AML-193 (cell line): ENCODE measurements around the gene LY6G5B.
A peak's percentile ranks its signal among the peaks of the same experiment; 100 is the strongest.

Source experiments
- DNase-seq, 2 experiments: peaks; one replicate each; lab custom pipeline; 2025; lab: John Stamatoyannopoulos, UW

LY6G5B gene

GRCh38 chr6:31641370-31641769 is 28.4 kb upstream of the LY6G5B start:
- no peak for DNase-seq

- no peak for DNase-seq
These were observed 26.8 kb upstream of the LY6G5B start for GRCh38 chr6:31642798-31643570.

DNA sequence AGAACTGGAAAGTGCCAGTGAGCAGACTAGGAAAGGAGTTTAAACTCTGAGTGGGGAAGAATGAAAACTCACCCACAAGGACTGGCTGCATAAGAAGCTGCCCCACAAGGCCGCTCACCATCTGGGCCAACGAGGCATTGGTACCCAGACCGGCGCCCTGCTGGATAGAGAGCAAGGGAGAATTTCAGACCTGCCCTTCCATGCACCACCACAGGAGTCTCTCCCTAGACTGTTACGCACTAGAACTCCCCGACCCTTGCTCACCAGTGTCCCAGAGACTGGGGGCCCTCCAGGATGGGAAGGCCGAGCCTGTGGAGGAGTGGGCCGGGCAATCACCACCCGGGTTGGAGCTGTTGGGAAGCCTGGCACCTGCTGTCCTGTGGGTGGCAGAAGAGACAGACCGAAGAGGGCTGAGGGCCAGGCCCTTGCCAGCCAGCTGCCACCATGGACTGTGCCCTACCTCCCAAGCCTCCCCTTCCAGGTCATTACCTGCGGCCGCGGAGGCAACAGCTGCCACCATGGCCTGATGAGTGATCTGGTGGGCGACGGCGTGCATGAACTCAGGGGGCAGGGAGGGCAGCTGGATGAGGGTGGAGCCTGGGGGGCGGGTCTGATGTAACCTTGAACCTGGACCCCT is 25.8 kb upstream of the LY6G5B start:
- no peak for DNase-seq

DNA sequence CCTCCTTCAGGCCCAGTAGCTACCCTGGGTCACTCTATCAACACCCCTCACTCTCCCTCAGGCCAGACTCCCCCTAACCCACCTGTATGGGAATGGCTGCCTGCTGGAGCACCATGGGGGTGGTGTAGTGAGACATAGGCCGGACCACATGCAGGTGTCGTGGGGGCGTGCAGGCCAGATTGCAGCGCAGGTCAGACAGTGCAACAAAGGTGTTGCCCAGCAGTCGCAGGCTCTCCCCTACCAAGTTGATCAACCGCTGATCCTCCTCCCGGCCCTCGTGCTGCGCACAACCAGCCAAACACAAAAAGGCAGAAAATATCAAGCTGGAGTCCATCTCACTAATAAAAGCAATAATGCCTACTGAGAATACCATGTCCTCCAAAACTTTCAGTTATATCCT is 24.5 kb upstream of the LY6G5B start:
- no peak for DNase-seq

- peak; percentile 73 to 76 for DNase-seq
These were observed 18.1 kb upstream of the LY6G5B start for GRCh38 chr6:31651602-31652191.

DNA sequence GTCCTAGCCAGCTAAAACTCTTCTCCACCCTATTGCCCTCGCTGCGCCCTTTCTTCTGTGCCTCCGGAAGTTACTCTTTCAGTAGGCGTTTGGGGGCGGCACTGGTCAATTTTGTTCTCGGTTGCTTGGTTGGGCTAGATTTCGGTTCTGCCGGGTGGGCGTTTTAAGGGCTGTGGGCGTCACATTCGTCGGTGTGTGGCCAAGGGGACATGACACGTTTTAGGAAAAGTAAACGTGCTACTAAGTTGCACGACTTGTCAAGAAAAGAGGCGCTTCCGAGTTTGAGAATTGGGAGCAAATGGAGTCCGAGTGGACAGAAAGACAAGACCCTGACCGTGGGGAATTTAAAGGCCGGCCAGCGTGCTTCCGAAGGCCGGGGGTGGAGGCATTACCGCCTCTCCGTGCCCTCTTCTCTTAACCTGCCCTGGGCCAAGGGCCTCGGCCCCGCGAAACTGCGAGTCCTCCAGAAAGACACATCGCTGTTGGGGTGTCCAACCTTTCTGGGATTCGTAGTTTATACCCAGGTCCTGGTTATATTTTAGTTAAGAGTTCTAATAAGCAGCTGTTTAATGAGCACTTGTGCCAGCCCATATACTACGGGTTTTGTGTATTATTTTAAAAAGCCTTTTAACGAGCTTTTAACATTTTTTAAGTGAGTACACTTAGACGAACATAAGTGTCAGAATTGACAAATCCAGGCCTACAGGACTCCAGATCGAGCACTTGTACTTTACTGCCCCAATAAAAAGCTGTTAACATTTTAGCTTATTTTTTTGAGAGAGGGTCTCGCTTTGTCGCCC is 16.7 kb upstream of the LY6G5B start:
- peak; percentile 99 to 100 for DNase-seq

DNA sequence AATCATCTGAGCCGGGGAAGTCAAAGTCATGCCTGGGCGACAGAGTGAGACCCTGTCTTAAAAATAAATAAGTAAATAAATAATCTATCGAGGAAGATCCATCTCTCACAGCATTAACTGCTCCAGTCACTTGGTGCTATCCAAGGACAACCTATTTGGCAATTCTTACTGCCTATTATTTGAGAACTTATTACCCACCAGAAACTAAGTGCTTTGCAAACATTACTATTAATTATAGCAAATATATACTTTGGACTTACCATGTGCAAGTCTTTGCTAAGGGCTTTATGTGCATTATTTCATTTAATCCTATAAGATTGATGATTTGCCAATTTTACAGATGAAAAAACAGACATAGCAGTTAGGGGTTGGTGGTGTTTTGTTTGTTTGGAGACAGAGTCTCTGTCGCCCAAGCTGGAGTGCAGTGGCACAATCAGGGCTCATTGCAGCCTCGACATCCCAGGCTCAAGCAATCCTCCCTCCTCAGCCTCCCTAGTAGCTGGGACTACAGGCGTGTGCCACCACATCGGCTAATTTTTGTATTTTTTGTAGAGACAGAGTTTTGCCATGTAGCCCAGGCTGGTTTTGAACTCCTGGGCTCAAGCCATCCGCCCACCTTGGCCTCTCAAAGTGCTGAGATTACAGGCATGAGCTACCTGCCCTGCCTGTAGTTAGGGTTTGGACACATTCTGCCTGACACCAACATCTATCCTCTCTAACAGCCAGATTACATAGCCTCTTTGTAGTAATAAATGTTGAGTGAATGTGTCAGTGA is 15.0 kb upstream of the LY6G5B start:
- DNase-seq = no peak

DNA sequence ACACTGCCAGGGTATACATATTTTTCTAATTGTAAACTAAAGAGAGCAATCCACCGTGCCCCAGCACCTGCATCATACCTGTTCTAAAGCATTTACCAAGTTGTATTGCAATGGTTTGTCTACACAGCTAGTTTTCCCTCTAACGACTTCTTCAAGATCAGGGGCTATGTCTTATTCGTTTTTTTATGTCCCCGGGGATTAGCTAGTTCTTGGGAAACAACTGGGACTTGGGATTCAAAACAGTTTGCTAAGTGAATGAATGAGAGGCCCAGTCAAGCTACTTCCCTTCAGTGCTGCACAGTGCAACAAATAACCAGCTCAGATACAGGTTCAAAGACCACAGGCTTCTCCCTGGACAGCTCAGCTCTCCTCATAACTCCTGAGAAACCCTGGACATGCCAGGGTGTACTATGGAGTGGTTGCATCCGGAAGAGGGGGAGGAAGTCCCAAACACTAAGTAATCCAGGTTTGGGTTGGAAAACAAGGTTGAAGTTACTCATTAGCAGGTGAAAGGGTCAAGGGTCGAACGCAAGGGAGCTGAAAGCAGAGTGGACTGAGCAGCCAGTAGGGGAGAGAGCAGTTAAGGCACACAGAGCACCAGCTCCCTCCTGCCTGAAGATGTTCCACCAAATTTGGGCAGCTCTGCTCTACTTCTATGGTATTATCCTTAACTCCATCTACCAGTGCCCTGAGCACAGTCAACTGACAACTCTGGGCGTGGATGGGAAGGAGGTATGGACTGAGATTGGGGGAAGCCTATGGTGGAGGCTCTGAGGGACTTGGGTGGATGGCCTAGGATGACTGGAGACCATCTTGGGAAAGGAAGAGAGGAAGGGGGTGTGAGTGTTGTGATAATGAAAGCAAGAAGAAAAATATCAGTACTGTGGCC is 14.2 kb upstream of the LY6G5B start, which contains the start of gene APOM:
Gene APOM (plus strand): TSS at position 546 of the 889 bp plus-strand sequence. CDS start 73 bp downstream, at position 619.
- no peak for DNase-seq

DNA sequence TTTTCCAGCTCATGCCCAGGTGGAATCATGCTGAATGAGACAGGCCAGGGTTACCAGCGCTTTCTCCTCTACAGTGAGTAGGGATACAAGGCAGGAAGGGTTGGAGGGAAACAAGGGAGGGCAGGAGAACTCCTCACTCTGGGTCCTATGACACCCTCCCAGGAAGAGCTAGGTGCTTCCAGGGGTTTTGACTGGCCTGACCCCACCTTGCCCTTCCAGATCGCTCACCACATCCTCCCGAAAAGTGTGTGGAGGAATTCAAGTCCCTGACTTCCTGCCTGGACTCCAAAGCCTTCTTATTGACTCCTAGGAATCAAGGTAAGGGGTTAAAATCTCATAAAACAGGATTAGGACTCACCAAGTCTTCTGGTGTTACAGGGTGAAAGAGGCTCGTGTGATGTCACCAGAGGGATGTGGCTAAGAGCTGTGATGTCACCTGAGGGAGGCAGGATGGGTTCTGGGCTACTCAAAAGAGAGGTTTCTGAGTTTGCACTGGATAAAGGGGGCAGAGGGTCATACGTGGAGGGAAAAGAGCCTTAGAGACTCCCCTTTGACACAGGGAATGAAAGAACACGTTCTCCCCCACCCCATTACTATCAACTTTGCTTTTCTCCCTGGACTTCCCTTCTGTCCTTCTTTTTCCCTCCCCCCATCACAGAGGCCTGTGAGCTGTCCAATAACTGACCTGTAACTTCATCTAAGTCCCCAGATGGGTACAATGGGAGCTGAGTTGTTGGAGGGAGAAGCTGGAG is 12.2 kb upstream of the LY6G5B start:
- no peak for DNase-seq

DNA sequence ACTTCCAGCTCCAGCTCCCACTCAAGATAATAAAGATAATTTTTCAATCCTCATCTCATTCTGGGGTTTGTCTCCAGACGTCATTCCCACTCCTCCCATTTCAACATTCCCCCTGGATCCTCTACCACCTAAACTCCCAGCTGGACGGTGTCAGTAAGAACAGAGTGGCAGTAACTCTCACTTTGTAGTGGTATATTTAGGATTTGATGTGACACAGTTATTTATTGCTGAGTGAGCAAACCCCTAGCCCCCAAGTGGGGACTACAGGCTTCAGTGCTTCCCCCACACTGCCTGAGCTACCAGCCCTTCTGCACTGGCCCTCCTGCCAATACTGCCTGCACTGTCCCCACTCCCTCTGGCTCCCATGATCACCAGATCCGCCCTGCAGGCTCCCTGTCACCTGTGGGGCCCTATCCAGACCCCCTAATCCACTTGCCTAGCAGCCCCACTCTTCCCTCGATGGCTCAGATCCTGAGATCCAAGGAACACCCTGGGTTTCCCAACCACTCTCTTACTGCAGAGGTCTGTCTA is 11.6 kb upstream of the LY6G5B start:
- no peak for DNase-seq

GRCh38 chr6:31658983-31659648 is 10.7 kb upstream of the LY6G5B start:
- DNase-seq = no peak

DNA sequence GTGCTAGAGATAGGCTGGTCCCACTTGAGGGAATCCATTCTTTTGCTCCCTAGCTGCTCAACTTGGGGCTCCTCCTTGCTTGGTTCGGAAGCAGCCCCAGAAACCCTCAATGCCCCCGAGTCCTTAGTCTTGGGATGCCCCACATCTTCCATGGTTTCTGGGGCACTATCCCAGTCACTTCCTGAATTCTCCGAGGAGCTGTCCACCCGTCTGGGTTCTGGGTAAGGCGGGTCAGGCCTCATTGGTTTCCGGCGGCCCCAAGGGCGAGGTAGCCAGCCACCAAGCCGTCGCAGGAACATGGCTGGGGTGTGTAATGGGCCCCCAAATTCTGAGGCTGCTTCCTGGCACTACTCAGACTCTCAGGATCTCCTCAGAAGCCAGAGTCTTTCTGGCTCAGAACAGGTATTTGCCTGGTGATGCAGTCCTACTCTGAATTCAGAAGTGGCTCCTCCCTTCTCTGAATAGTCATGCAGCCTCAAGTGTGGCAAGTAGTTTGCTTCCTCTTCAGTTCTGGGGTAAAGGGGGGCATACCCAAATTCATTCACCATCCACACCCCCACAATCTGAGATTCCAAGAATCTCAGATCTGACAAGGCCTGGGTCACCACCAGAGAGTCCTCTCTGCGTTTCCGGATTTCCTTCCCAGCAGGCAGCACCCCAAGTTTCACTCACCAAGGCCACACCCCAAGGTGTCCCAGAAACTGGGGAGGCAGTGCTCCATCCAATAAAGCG is 10.0 kb upstream of the LY6G5B start:
- DNase-seq = peak; percentile 49 to 53

DNA sequence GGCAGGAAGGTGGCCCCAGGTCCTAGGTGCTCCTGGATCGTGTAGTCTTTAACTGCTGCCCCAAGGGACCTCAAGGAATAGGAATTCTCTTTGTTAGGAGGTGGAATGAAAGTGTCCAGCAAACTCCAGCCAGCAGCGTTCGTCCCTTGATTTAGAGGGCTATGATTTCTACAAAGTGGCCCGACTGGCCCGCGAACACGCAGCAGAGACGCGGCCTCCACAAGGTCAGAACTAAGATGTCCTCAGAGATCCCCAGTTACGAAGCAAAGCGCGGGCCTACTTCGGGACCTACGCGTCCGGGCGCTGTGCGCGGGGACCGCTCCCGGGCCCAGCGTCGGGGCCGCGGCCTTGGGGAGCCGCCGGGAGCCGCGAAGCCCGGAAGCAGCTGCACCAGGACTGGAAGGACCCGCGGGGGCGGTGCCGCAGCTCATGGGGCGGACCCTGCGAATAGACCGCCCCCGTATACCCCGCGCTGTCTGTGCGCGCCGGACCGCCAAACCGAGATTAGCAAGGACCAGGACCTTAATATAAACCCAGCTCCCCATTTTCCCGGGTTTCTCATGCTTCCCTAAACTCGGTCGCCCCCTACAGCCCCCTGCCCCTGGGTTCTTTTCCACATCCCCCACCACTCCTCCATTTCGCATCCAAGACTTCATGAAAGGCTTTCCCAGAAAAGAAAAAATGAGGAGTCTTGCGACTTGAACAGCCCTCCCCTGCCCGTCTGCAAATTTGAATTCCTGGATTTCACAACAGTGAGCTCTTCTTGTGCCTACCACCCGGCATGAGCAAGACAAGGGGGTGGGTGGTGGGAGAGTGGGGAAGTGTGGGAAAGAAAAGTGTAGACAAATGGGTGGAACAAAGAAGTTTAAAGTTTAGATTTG is 9.2 kb upstream of the LY6G5B start, which contains the start of gene C6orf47:
Gene C6orf47 (minus strand): TSS at position 398 of the 881 bp plus-strand sequence. CDS start 831 bp downstream, outside the sequence.
- DNase-seq = peak; percentile 61 to 67

DNA sequence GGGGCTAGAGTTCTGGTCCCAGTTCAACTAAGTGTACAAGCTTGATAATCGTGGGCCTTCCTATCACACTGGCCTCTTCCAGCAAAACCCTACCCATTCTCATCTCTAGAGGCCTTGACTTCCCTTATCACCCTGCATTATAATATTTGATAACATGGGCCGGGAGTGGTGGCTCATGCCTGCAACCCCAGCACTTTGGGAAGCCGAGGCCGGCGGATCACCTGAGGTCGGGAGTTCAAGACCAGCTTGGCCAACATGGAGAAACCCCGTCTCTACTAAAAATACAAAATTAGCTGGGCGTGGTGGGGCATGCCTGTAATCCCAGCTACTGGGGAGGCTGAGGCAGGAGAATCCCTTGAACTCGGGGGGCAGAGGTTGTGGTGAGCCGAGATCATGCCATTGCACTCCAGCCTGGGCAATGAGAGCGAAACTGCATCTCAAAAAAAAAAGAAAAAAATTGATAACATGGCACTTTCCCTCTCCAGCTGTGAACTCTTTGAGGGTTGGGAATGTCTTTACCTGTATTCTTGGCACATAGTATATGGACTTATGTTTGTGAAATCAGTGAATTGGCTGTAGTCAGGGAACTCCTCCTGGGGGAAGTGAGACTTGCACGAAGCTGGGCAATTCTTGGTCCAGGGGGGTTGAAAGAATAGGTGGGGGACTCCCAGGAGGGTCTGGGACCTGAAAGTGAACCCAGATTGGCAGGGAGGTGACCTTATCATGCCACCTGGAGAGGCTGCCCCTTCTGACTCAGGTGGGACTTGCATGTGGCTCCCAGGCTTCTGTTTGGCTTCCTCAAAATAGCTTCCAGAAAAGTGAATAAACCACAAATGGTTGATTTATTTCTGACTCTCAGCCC is 8.3 kb upstream of the LY6G5B start:
- DNase-seq = no peak

GRCh38 chr6:31662124-31662723 is 7.6 kb upstream of the LY6G5B start:
- DNase-seq = no peak
